K562 (cell line): ENCODE measurements around the gene RNF151. TPM values are rescaled to one million over a fixed set of nuclear protein-coding genes. Genes with fewer than 3 reads are reported as not detected.

Experiments
- ARHGAP35 ChIP-seq: fragments of 450-650 bp; IDR thresholded peaks from 2 replicates; pipeline ENCODE4 v1.6.1; 2018; ENCODE audit not compliant: partially characterized antibody
- C11orf30 ChIP-seq: fragments of 450-650 bp; IDR thresholded peaks from 2 replicates; pipeline ENCODE4 v1.6.1; 2016; ENCODE audit warnings: low read depth, mild to moderate bottlenecking
- CC2D1A ChIP-seq: fragments of 450-650 bp; IDR thresholded peaks from 2 replicates; pipeline ENCODE4 v1.6.1; 2017; ENCODE audit warnings: mild to moderate bottlenecking
- EHMT2 ChIP-seq: fragments of 450-650 bp; IDR thresholded peaks from 2 replicates; pipeline ENCODE4 v1.6.1; 2018; ENCODE audit warnings: antibody characterized with exemption
- ERF ChIP-seq: fragments of 450-650 bp; formaldehyde crosslinking; IDR thresholded peaks from 2 replicates; pipeline ENCODE4 v1.4.0; 2020; ENCODE audit warnings: mild to moderate bottlenecking, mixed read lengths
- ESRRA ChIP-seq: fragments of 450-650 bp; IDR thresholded peaks from 2 replicates; pipeline ENCODE4 v1.6.1; 2014; ENCODE audit warnings: low read depth, mild to moderate bottlenecking, moderate library complexity, borderline replicate concordance
- FOXA3 ChIP-seq, 2 experiments: fragments of 450-650 bp in 1 of 2; sonication (generic) in 1 of 2; formaldehyde crosslinking; IDR thresholded peaks in 1 of 2; conservative IDR thresholded peaks in 1 of 2; 2 replicates each; pipeline versions ENCODE4 v1.4.0 to v1.8.0; 2020 to 2022; ENCODE audit warnings: mild to moderate bottlenecking in 2 of 2, missing genetic modification reagents in 1 of 2
- FUS ChIP-seq: fragments of 200-400 bp; formaldehyde crosslinking; optimal IDR thresholded peaks from 2 replicates; pipeline ENCODE3; 2017; ENCODE audit warnings: low read depth, low read length
- GABPB2 ChIP-seq: fragments of 250-450 bp; sonication (Bioruptor Pico); conservative IDR thresholded peaks from 2 replicates; pipeline ENCODE4 v1.5.1; 2021; ENCODE audit warnings: mild to moderate bottlenecking
- HCFC1 ChIP-seq: IDR thresholded peaks from 2 replicates; pipeline ENCODE4 v1.6.1; 2012; ENCODE audit warnings: low read depth, low read length, improper control_type of control experiment
- HDAC3 ChIP-seq: fragments of 450-650 bp; IDR thresholded peaks from 2 replicates; pipeline ENCODE4 v1.6.1; 2018; ENCODE audit warnings: borderline replicate concordance, mild to moderate bottlenecking, moderate library complexity; ENCODE audit not compliant: partially characterized antibody
- IFI16 ChIP-seq: fragments of 250-450 bp; sonication (Bioruptor Pico); IDR thresholded peaks from 2 replicates; pipeline ENCODE4 v2.1.2; 2022; ENCODE audit warnings: mild to moderate bottlenecking, inconsistent platforms
- KAT7 ChIP-seq: sonication (generic); formaldehyde crosslinking; IDR thresholded peaks from 2 replicates; pipeline ENCODE4 v1.8.0; 2022; ENCODE audit warnings: missing genetic modification reagents, mild to moderate bottlenecking, borderline replicate concordance
- KLF13 ChIP-seq: fragments of 450-650 bp; IDR thresholded peaks from 2 replicates; pipeline ENCODE4 v1.6.1; 2016; ENCODE audit warnings: missing genetic modification characterization, low read depth, mild to moderate bottlenecking, missing compliant biosample characterization, moderate library complexity, borderline replicate concordance
- LCOR ChIP-seq: sonication (generic); formaldehyde crosslinking; IDR thresholded peaks from 2 replicates; pipeline ENCODE4 v1.8.0; 2022; ENCODE audit warnings: mild to moderate bottlenecking, missing genetic modification reagents
- MXI1 ChIP-seq: IDR thresholded peaks from 2 replicates; pipeline ENCODE4 v1.6.1; 2011; ENCODE audit warnings: low read depth, mild to moderate bottlenecking, improper control_type of control experiment, low read length
- NELFE ChIP-seq: IDR thresholded peaks from 2 replicates; pipeline ENCODE4 v1.6.1; 2011; ENCODE audit warnings: mild to moderate bottlenecking; ENCODE audit not compliant: insufficient read depth, insufficient read length
- NR3C1 ChIP-seq: sonication (generic); formaldehyde crosslinking; IDR thresholded peaks from 2 replicates; pipeline ENCODE4 v1.8.1; 2022; ENCODE audit warnings: missing genetic modification reagents
- PHB ChIP-seq: fragments of 250-450 bp; sonication (Bioruptor Pico); IDR thresholded peaks from 2 replicates; pipeline ENCODE4 v1.5.0; 2021
- PHF8 ChIP-seq: fragments of 200-600 bp; sonication (generic); IDR thresholded peaks from 2 replicates; pipeline ENCODE4 v1.6.1; 2012; ENCODE audit warnings: mixed run types, mild to moderate bottlenecking, inconsistent platforms, low read length, moderate library complexity, borderline replicate concordance
- RBFOX2 ChIP-seq: fragments of 200-400 bp; formaldehyde crosslinking; IDR thresholded peaks from 2 replicates; pipeline ENCODE4 v1.6.1; 2017; ENCODE audit warnings: low read depth, mild to moderate bottlenecking, low read length, moderate library complexity
- RFX5 ChIP-seq: IDR thresholded peaks from 2 replicates; pipeline ENCODE4 v1.6.1; 2011; ENCODE audit warnings: low read depth, mild to moderate bottlenecking, improper control_type of control experiment, low read length
- SNIP1 ChIP-seq: fragments of 450-650 bp; IDR thresholded peaks from 2 replicates; pipeline ENCODE4 v1.7.1; 2017; ENCODE audit warnings: low read depth, mild to moderate bottlenecking
- SPI1 ChIP-seq: IDR thresholded peaks from 2 replicates; pipeline ENCODE4 v1.6.1; 2011; ENCODE audit warnings: low read depth, low read length, control low read depth, borderline replicate concordance
- TEAD4 ChIP-seq, 2 experiments: sonication (generic) in 1 of 2; formaldehyde crosslinking in 1 of 2; IDR thresholded peaks; 2 replicates each; pipeline versions ENCODE4 v1.6.1 to v1.8.0; 2012 to 2022; ENCODE audit warnings: borderline replicate concordance in 1 of 2, inconsistent platforms in 1 of 2, low read length in 1 of 2, mild to moderate bottlenecking in 1 of 2, missing genetic modification reagents in 1 of 2
- TFE3 ChIP-seq: fragments of 450-650 bp; formaldehyde crosslinking; IDR thresholded peaks from 2 replicates; pipeline ENCODE4 v1.4.0; 2020; ENCODE audit warnings: mild to moderate bottlenecking, mixed read lengths
- ZBTB1 ChIP-seq: sonication (generic); formaldehyde crosslinking; IDR thresholded peaks from 2 replicates; pipeline ENCODE4 v1.8.1; 2023; ENCODE audit warnings: missing genetic modification reagents, low read depth, mild to moderate bottlenecking, borderline replicate concordance
- ZC3H8 ChIP-seq: fragments of 450-650 bp; IDR thresholded peaks from 2 replicates; pipeline ENCODE4 v1.6.1; 2017
- ZFPM2 ChIP-seq: fragments of 250-450 bp; sonication (Bioruptor Pico); IDR thresholded peaks from 2 replicates; pipeline ENCODE4 v1.5.1; 2022; ENCODE audit warnings: mild to moderate bottlenecking
- ZNF133 ChIP-seq: fragments of 250-450 bp; sonication (Bioruptor Pico); IDR thresholded peaks from 2 replicates; pipeline ENCODE4 v1.4.0; 2020; ENCODE audit warnings: mild to moderate bottlenecking
- ZNF23 ChIP-seq: fragments of 250-450 bp; sonication (Bioruptor Pico); IDR thresholded peaks from 2 replicates; pipeline ENCODE4 v1.4.0; 2020; ENCODE audit warnings: mild to moderate bottlenecking
- polyA plus RNA-seq, 8 experiments: library from polyadenylated mRNA; depleted of rRNA in 4 of 8; stranded (reverse) in 5 of 8; unstranded in 3 of 8; fragments of >200 nt; fragmentation: Nextera tagmentation in 2 of 8; fragmentation: Illumina TruSeq in 1 of 8; extraction: Ambion mirVana in 2 of 8; extraction: Trizol in 1 of 8; gene quantifications; 2 replicates each; pipeline versions ENCODE4 v1.2.1 to v1.2.3, GENCODE V29; 2011 to 2014; ENCODE audit warnings: inconsistent platforms in 1 of 8, missing spikeins in 1 of 8
- total RNA-seq, 7 experiments: library from RNA; depleted of rRNA in 6 of 7; stranded (reverse); fragments of >200 nt in 6 of 7; fragmentation: Illumina TruSeq in 2 of 7; extraction: Trizol in 2 of 7; gene quantifications; 2 replicates each; pipeline versions ENCODE4 v1.2.1 to v1.2.3, GENCODE V29; 2011 to 2021; ENCODE audit warnings: low replicate concordance in 1 of 7

Gene RNF151
- total and polyA plus RNA-seq, 9 of the 15 experiments (the other 6 are each of a cell fraction or from before 2014, with no cell fraction given), result not detected

GRCh38 chr16:2009791-2010510 lies 43.3 kb downstream of the RNF151 start, which contains the start of gene ZNF598 (continued):
- TF ChIP-seq SPI1, result peak; percentile 68; the same call in 1 of the 2 replicates
- TF ChIP-seq ZNF133 (CRISPR knock-in tag), result no peak
- TF ChIP-seq TFE3 (CRISPR knock-in tag), result no peak
- no peak for TF ChIP-seq ZC3H8
- TF ChIP-seq PHF8, result peak; percentile 98
- TF ChIP-seq HCFC1, result peak; percentile 80
- no peak for TF ChIP-seq LCOR (CRISPR knock-in tag)
- peak; percentile 52; the same call in 1 of the 2 replicates for TF ChIP-seq ESRRA
- no peak for TF ChIP-seq RFX5
- TF ChIP-seq MXI1, result peak; percentile 60; the same call in 1 of the 2 replicates
- no peak for TF ChIP-seq ZFPM2
- TF ChIP-seq GABPB2, result no peak
- peak; percentile 94 for TF ChIP-seq SNIP1
- TF ChIP-seq C11orf30, result no peak
- TF ChIP-seq NELFE, result no peak
- 0 out of 2 replicates have a peak, but pooled peaks have one; percentile 48 for TF ChIP-seq ERF (CRISPR knock-in tag)
- no peak for TF ChIP-seq FUS
- TF ChIP-seq FOXA3 (CRISPR knock-in tag; conservative IDR thresholded peaks at IDR 0.05 in 1 of 2, IDR thresholded peaks at IDR 0.05 in 1 of 2), result no peak
- TF ChIP-seq PHB, result no peak
- no peak for TF ChIP-seq CC2D1A
- no peak for TF ChIP-seq EHMT2
- no peak for TF ChIP-seq ZNF23 (CRISPR knock-in tag)
- TF ChIP-seq KAT7, result peak; percentile 68; the same call in 1 of the 2 replicates
- peak; percentile 38; the same call in 1 of the 2 replicates for TF ChIP-seq KLF13 (tag)
- TF ChIP-seq HDAC3, result no peak
- peak; percentile 69; the same call in 1 of the 2 replicates for TF ChIP-seq NR3C1 (CRISPR knock-in tag)
- TF ChIP-seq ZBTB1 (CRISPR knock-in tag), result no peak
- TF ChIP-seq IFI16 (CRISPR knock-in tag), result no peak
- TF ChIP-seq TEAD4 (IDR thresholded peaks at IDR 0.05; ENCODE audit: low read length), result 0 out of 2 replicates have a peak, but pooled peaks have one; percentile 19
- no peak for TF ChIP-seq TEAD4 (CRISPR knock-in tag; IDR thresholded peaks at IDR 0.05; ENCODE audit: borderline replicate concordance)
- no peak for TF ChIP-seq ARHGAP35
- peak; percentile 98 for TF ChIP-seq RBFOX2
